Measurements from ENCODE around the gene PRPF39. TPM values are rescaled to one million over a fixed set of nuclear protein-coding genes. Genes with fewer than 3 reads are reported as not detected.

PRPF39 gene
- total and polyA plus RNA-seq, 2 donors from 2014 or later, result 15.4 to 35.6 TPM

GRCh38 chr14:45091710-45092109 lies 7.8 kb downstream of the PRPF39 start:
- intact Hi-C loops (cut with DNase I), result no loop called here
- Histone ChIP-seq H3K36me3 (ENCODE audit: control insufficient read depth in 2 of 3, insufficient read depth in 3 of 3, low read length in 3 of 3) (peaks cover 0 to 7% (median 0%) of the 10 kb centered on the region in 3 donors), H3K9ac (ENCODE audit: low read length in 3 of 3) (no peak overlapping the region), H3K4me3 (ENCODE audit: low read length in 3 of 3) (no peak overlapping the region), H3K9me3 (ENCODE audit: control insufficient read depth in 2 of 3, insufficient read depth in 1 of 3, low read length in 3 of 3) (no peaks in the 10 kb centered on the region), H3K27me3 (ENCODE audit: control insufficient read depth, insufficient read depth, low read length) (no peaks in the 10 kb centered on the region), H3K27ac (ENCODE audit: low read depth in 2 of 2, low read length in 2 of 2) (no peak overlapping the region), H3K4me1 (ENCODE audit: control insufficient read depth in 2 of 3, insufficient read depth in 2 of 3, low read depth in 1 of 3, low read length in 3 of 3) (no peaks in the 10 kb centered on the region)
- FAIRE-seq (no peak), DNase-seq (no peak)
- no peak for TF ChIP-seq CTCF (IDR thresholded peaks at IDR 0.05; ENCODE audit: borderline replicate concordance, extremely low read depth, insufficient read depth)

- H3K27ac ChIP-seq (ENCODE audit: low read depth in 2 of 2, low read length in 2 of 2), result no peak overlapping the region
- FAIRE-seq (no peak), DNase-seq (no peak)
- H3K9me3 ChIP-seq (ENCODE audit: control insufficient read depth in 2 of 3, insufficient read depth in 1 of 3, low read length in 3 of 3), result no peaks in the 10 kb centered on the region
- TF ChIP-seq CTCF (IDR thresholded peaks at IDR 0.05; ENCODE audit: borderline replicate concordance, extremely low read depth, insufficient read depth), result no peak
- intact Hi-C loops (cut with DNase I), result no loop called here
- H3K36me3 ChIP-seq (ENCODE audit: control insufficient read depth in 2 of 3, insufficient read depth in 3 of 3, low read length in 3 of 3), result peaks cover 0 to 20% (median 5%) of the 10 kb centered on the region in 3 donors
- no peak overlapping the region for H3K4me3 ChIP-seq (ENCODE audit: low read length in 3 of 3)
- H3K4me1 ChIP-seq (ENCODE audit: control insufficient read depth in 2 of 3, insufficient read depth in 2 of 3, low read depth in 1 of 3, low read length in 3 of 3), result no peaks in the 10 kb centered on the region
- H3K27me3 ChIP-seq (ENCODE audit: control insufficient read depth, insufficient read depth, low read length), result no peaks in the 10 kb centered on the region
- no peak overlapping the region for H3K9ac ChIP-seq (ENCODE audit: low read length in 3 of 3)
These were observed 10.4 kb downstream of the PRPF39 start for GRCh38 chr14:45094275-45094674.

DNA sequence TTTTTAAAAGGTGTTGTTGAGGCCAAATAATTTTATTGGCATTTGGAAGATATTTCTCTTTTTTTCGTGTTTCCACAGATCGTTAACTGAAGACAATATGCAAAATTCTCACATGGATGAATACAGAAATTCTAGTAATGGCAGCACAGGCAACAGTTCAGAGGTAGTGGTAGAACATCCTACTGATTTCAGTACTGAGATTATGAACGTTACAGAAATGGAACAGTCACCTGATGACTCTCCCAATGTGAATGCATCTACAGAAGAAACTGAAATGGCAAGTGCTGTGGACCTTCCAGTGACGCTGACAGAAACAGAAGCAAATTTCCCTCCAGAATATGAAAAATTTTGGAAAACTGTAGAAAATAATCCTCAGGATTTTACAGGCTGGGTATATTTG lies 11.2 kb downstream of the PRPF39 start:
- Histone ChIP-seq H3K9ac (ENCODE audit: low read length in 3 of 3) (no peak overlapping the region), H3K27ac (ENCODE audit: low read depth in 2 of 2, low read length in 2 of 2) (no peak overlapping the region), H3K27me3 (ENCODE audit: control insufficient read depth, insufficient read depth, low read length) (no peaks in the 10 kb centered on the region), H3K4me3 (ENCODE audit: low read length in 3 of 3) (no peak overlapping the region), H3K9me3 (ENCODE audit: control insufficient read depth in 2 of 3, insufficient read depth in 1 of 3, low read length in 3 of 3) (no peaks in the 10 kb centered on the region), H3K36me3 (ENCODE audit: control insufficient read depth in 2 of 3, insufficient read depth in 3 of 3, low read length in 3 of 3) (peaks cover 0 to 20% (median 5%) of the 10 kb centered on the region in 3 donors), H3K4me1 (ENCODE audit: control insufficient read depth in 2 of 3, insufficient read depth in 2 of 3, low read depth in 1 of 3, low read length in 3 of 3) (no peaks in the 10 kb centered on the region)
- no peak for FAIRE-seq
- intact Hi-C loops (cut with DNase I), result no loop called here
- no peak for TF ChIP-seq CTCF (IDR thresholded peaks at IDR 0.05; ENCODE audit: borderline replicate concordance, extremely low read depth, insufficient read depth)
- no peak for DNase-seq

DNA sequence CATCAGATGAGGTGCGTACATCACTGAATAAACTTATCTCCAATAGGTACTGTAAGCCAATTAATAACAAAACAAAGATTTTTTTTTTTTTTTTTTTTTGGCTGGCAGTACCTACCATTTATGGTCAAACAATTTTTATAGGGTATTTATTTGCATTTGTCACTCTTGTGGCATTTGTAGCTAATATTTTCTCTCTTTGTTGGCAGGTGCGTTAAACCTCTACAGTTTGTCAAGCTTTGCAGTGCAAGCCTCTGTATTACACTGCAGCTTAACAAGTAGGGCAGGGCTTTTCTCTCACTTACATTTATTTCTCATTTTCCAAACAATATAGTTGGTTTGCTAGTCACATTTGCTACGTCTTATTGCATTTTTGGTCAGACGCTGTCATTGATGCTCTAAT lies 12.3 kb downstream of the PRPF39 start:
- Histone ChIP-seq H3K4me3 (ENCODE audit: low read length in 3 of 3) (no peak overlapping the region), H3K27me3 (ENCODE audit: control insufficient read depth, insufficient read depth, low read length) (no peaks in the 10 kb centered on the region), H3K4me1 (ENCODE audit: control insufficient read depth in 2 of 3, insufficient read depth in 2 of 3, low read depth in 1 of 3, low read length in 3 of 3) (no peaks in the 10 kb centered on the region), H3K9ac (ENCODE audit: low read length in 3 of 3) (no peak overlapping the region), H3K36me3 (ENCODE audit: control insufficient read depth in 2 of 3, insufficient read depth in 3 of 3, low read length in 3 of 3) (peaks cover 0 to 20% (median 5%) of the 10 kb centered on the region in 3 donors), H3K27ac (ENCODE audit: low read depth in 2 of 2, low read length in 2 of 2) (no peak overlapping the region), H3K9me3 (ENCODE audit: control insufficient read depth in 2 of 3, insufficient read depth in 1 of 3, low read length in 3 of 3) (no peaks in the 10 kb centered on the region)
- intact Hi-C loops (cut with DNase I), result no loop called here
- TF ChIP-seq CTCF (IDR thresholded peaks at IDR 0.05; ENCODE audit: borderline replicate concordance, extremely low read depth, insufficient read depth), result no peak
- FAIRE-seq (no peak), DNase-seq (no peak)
